Stimulated activated CD8-positive, alpha-beta memory T cell treated with anti-CD3 and anti-CD28 coated beads, Interleukin-15, amount 100 ng/mL, for 48 hours (primary cell): ENCODE measurements around the gene BMP5.

ENCODE experiments used
- DNase-seq, 2 donors: peaks; one replicate each; pipeline ENCODE4 v3.0.0-alpha.2; 2020; ENCODE audit warnings: low read depth in 2 of 2

Gene BMP5

DNA sequence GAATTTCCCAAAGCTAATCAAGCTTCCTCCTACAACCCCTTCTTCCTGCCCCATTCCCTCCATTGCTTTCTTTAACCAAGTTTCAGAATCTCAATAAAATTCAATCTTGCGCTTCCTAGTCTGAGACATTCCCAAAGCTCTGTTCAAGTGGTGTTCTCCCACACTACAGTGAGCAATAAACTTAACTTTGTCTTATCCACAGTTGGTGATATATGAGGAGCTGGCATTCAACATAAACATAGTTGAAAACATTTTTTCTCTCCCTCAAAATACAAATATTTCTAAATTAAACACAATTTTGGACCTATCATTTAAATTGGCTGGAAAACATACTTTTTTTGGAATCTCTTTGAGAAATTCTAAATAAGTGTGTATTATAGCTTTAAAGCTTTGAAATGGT, 166.7 kb downstream of the BMP5 start:
- no peak for DNase-seq

DNA sequence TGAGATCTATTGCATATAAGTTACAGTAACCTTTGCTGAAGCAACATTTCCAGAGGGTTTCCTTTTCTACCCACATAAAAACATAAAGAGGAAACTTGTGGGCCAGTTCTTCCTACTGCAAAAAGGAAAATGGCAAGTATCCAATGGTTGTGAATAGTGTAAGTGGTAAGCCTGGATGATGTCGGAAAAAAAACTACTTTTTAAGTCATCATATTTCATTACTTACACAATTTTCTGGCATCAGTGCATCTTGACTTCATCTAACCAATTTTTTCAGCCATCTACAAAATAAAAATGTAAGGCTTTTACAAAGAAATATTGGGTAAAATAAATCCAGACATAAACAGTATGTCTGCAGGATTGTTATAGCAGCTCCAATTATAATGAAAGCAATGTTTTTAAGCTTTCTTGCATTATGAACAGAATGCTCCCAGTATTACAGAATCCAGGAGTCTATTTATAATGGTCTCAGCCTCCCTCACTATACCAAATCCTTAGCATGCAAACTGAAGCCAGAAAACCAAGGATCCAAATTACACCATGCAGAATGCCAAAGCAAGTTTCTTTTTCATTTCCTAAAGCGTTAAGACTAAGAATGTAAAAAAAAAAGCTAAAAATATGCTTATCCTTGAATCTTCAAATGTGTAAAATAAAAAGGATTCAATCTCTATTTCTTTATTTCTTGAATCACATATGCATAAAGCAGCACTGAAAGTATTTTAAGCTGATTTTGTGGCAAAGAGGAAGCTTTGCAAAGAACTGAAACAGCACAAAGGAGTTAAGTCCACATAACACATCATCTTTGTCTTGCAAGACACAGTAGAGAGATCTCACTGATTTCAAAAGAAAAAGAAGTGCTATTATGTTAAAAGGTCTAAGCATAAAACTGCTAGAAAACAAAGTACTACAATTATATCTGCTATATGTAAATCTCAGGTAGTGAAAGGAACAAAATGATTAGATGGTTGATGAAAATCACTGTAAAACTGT, 169.6 kb downstream of the BMP5 start:
- no peak for DNase-seq

DNA sequence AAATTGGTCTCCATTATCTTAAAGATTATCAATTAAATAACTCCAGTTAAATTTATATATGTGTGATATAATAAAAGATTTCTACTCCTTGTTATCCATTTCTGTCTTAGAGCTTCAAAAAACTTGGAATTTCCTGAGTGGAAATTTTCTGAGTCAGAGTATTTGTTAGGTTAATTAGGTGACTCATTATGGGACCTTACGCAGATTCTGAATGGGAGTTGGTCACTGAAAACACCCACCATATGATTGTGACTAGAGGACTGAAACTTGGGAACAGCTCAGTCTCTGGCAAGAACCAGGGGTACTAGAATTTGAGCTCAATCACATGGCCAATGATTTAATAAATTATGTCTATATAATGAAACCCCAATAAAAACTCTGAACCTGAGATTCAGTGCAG, 171.0 kb downstream of the BMP5 start:
- no peak for DNase-seq
